Gastrocnemius medialis (tissue), 4 donors: Measurements from ENCODE around the gene SH3TC1.

ENCODE experiments used
- POLR2A ChIP-seq, 2 donors: fragments of 450-650 bp; IDR thresholded peaks; one replicate each; pipeline ENCODE4 v1.6.1; 2017; ENCODE audit warnings: antibody characterized with exemption in 2 of 2, mild to moderate bottlenecking in 2 of 2, moderate library complexity in 2 of 2
- TF ChIP-seq, protein P1 (sequence below), 5 experiments: fragments of 450-650 bp in 3 of 5; fragments of 200-600 bp in 2 of 5; sonication (generic) in 2 of 5; IDR thresholded peaks in 4 of 5; conservative IDR thresholded peaks in 1 of 5; 1 replicate in 4 of 5; 2 replicates in 1 of 5; pipeline ENCODE4 v1.5.1; 2016 to 2019; ENCODE audit warnings: antibody characterized with exemption in 5 of 5, mild to moderate bottlenecking in 3 of 5, moderate library complexity in 3 of 5

DNA sequence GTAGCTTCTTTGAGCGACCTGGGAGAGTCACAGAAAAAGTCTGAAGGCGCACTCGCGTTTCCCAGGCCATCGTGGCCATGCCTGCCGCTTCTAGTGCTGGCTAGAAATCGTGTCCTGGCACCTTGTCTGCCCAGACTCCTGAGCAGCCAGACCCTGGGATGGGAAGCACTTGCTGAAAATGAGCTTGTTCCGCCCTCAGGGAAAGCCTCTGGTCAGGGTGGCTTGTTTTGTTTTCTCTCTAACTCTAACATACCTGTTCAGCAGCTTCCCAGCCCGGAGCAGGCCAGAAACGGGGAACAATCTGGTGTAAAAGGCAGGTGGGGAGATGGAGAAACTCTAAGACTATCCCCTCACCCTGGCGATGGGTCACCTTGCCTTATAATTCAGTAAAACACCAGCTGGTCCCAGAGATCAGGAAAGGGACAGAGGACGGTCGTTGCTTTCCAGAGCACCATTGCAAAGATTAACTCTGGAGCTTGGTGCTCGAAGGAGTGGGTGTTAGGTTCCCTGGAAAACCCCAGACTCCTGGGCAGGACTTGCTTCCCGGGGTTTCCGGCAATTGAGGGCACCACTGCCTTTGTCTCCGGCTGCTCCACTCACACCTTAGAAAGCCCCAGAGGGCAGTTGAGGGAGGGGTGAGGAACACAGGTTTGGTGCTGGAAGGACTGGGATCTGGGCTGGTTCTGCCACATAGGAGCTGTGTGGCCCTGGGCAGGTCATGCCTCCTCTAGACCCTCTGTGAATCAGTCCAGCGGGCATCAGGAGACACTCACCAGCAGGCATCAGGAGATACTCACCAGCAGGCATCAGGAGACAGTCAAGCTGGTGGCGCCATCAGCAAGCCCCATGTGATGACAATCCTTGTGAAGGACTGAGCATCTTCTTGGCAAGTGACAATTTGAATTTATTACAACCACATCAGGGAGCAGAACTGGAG, 4.5 kb upstream of the SH3TC1 start:
- TF ChIP-seq, protein P1, sequence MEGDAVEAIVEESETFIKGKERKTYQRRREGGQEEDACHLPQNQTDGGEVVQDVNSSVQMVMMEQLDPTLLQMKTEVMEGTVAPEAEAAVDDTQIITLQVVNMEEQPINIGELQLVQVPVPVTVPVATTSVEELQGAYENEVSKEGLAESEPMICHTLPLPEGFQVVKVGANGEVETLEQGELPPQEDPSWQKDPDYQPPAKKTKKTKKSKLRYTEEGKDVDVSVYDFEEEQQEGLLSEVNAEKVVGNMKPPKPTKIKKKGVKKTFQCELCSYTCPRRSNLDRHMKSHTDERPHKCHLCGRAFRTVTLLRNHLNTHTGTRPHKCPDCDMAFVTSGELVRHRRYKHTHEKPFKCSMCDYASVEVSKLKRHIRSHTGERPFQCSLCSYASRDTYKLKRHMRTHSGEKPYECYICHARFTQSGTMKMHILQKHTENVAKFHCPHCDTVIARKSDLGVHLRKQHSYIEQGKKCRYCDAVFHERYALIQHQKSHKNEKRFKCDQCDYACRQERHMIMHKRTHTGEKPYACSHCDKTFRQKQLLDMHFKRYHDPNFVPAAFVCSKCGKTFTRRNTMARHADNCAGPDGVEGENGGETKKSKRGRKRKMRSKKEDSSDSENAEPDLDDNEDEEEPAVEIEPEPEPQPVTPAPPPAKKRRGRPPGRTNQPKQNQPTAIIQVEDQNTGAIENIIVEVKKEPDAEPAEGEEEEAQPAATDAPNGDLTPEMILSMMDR (IDR thresholded peaks at IDR 0.05 in 4 of 5, conservative IDR thresholded peaks at IDR 0.05 in 1 of 5) = no peak
- TF ChIP-seq POLR2A (IDR thresholded peaks at IDR 0.05) = no peak
